HCT116 (cell line): ENCODE results near the gene ITGA11. TPM values are rescaled to one million over a fixed set of nuclear protein-coding genes. Genes with fewer than 3 reads are reported as not detected.

Experiments
- ATAC-seq: fragments of 200-7000 bp; cut with Tn5 transposase; 2 replicates; pipeline ENCODE4 v1.9.1; 2020; ENCODE audit warnings: mild to moderate bottlenecking, moderate library complexity
- BruUV-seq: library from RNA; stranded (reverse); fragments of 400-500 nt; replicated peaks from 2 replicates; lab custom pipeline; 2021; lab: Mats Ljungman, UMichigan
- CTCF ChIA-PET: fragments of 300-600 bp; sonication (Branson Sonifier 250); formaldehyde crosslinking; loops from one replicate; lab custom pipeline; 2021; ENCODE audit warnings: antibody characterized with exemption; lab: Charles Lee
- POLR2A ChIA-PET: fragments of 300-600, 350-600 bp; sonication (Branson Sonifier 250); formaldehyde crosslinking; loops from one replicate; lab custom pipeline; 2021; ENCODE audit warnings: antibody characterized with exemption; lab: Charles Lee
- RAD21 ChIA-PET, 2 experiments: fragments of 300-600 bp; sonication (Branson Sonifier 250); formaldehyde crosslinking; loops; one replicate each; lab custom pipeline; 2023; ENCODE audit warnings: low total read pairs in 2 of 2; ENCODE audit not compliant: uncharacterized antibody in 2 of 2, unreplicated experiment in 2 of 2, low non-redundant PET in 1 of 2; lab: Charles Lee
- DNase-seq: peaks from one replicate; pipeline ENCODE4 v3.0.0-alpha.2; 2010; ENCODE audit warnings: low read depth, low spot score
- H2AFZ ChIP-seq: fragments of 200-600 bp; shearing (Covaris generic), sonication (generic); 2 replicates; pipeline ENCODE4 v1.6.1; 2017; ENCODE audit warnings: low read depth, mixed run types, mixed read lengths, antibody characterized with exemption, low read length; ENCODE audit not compliant: poor library complexity, severe bottlenecking
- H3K27ac ChIP-seq: 2 replicates; pipeline ENCODE4 v1.5.1; 2012; ENCODE audit warnings: low read depth, low read length
- H3K27me3 ChIP-seq: fragments of 200-600 bp; sonication (generic); 2 replicates; pipeline ENCODE4 v1.6.1; 2016; ENCODE audit warnings: mixed run types, low read length, mixed read lengths; ENCODE audit not compliant: insufficient read depth
- H3K36me3 ChIP-seq, 2 experiments: fragments of 200-500 bp in 1 of 2; fragments of 200-600 bp in 1 of 2; sonication (Bioruptor generic) in 1 of 2; sonication (generic) in 1 of 2; 2 replicates each; pipeline versions ENCODE4 v1.5.1 to v1.6.1; 2014 to 2016; ENCODE audit warnings: low read length in 2 of 2, inconsistent platforms in 1 of 2, mixed read lengths in 1 of 2, mixed run types in 1 of 2; ENCODE audit not compliant: insufficient read depth in 2 of 2, control insufficient read depth in 1 of 2
- H3K4me1 ChIP-seq, 2 experiments: fragments of 200-600 bp in 1 of 2; sonication (generic) in 1 of 2; 2 replicates each; pipeline versions ENCODE4 v1.5.1 to v1.6.1; 2012 to 2017; ENCODE audit warnings: low read length in 2 of 2, inconsistent platforms in 1 of 2, mild to moderate bottlenecking in 1 of 2, mixed read lengths in 1 of 2, mixed run types in 1 of 2, moderate library complexity in 1 of 2; ENCODE audit not compliant: insufficient read depth in 2 of 2, control insufficient read depth in 1 of 2
- H3K4me2 ChIP-seq: fragments of 200-600 bp; sonication (generic); 2 replicates; pipeline ENCODE4 v1.6.1; 2017; ENCODE audit warnings: mixed run types, low read length, mixed read lengths
- H3K4me3 ChIP-seq, 2 experiments: fragments of 200-600 bp in 1 of 2; sonication (generic) in 1 of 2; replicated peaks in 1 of 2; 2 replicates each; pipeline ENCODE4 v1.5.1; 2011 to 2016; ENCODE audit warnings: low read length in 2 of 2, control low read depth in 1 of 2, low read depth in 1 of 2, mild to moderate bottlenecking in 1 of 2, mixed read lengths in 1 of 2, mixed run types in 1 of 2
- H3K79me2 ChIP-seq: fragments of 200-600 bp; sonication (generic); 2 replicates; pipeline ENCODE4 v1.6.1; 2017; ENCODE audit warnings: mild to moderate bottlenecking, mixed run types, low read length, moderate library complexity, mixed read lengths; ENCODE audit not compliant: insufficient read depth
- H3K9ac ChIP-seq: fragments of 200-600 bp; sonication (generic); 2 replicates; pipeline ENCODE4 v1.6.1; 2016; ENCODE audit warnings: low read length, mixed read lengths
- H3K9me2 ChIP-seq: fragments of 200-600 bp; sonication (generic), shearing (Covaris generic); 2 replicates; pipeline ENCODE4 v1.6.1; 2017; ENCODE audit warnings: mixed run types, mild to moderate bottlenecking, moderate library complexity; ENCODE audit not compliant: insufficient read depth
- H3K9me3 ChIP-seq, 2 experiments: fragments of 200-500 bp in 1 of 2; fragments of 200-600 bp in 1 of 2; sonication (Bioruptor generic) in 1 of 2; sonication (generic) in 1 of 2; 2 replicates each; pipeline ENCODE4 v1.6.1; 2014 to 2017; ENCODE audit warnings: low read length in 2 of 2, mixed read lengths in 2 of 2, inconsistent platforms in 1 of 2, low read depth in 1 of 2, mild to moderate bottlenecking in 1 of 2, mixed run types in 1 of 2, moderate library complexity in 1 of 2; ENCODE audit not compliant: control insufficient read depth in 1 of 2, insufficient read depth in 1 of 2
- H4K20me1 ChIP-seq: fragments of 200-600 bp; sonication (generic), shearing (Covaris generic); 2 replicates; pipeline ENCODE4 v1.6.1; 2017; ENCODE audit warnings: mixed run types, mild to moderate bottlenecking, moderate library complexity; ENCODE audit not compliant: insufficient read depth
- CBX3 ChIP-seq: IDR thresholded peaks from 2 replicates; pipeline ENCODE4 v1.6.1; 2012; ENCODE audit warnings: low read depth
- CEBPB ChIP-seq: IDR thresholded peaks from 2 replicates; pipeline ENCODE4 v1.6.1; 2012; ENCODE audit warnings: low read depth
- SIN3A ChIP-seq: IDR thresholded peaks from 2 replicates; pipeline ENCODE4 v1.6.1; 2012; ENCODE audit warnings: low read depth
- SP1 ChIP-seq: IDR thresholded peaks from 2 replicates; pipeline ENCODE4 v1.6.1; 2012; ENCODE audit warnings: low read depth
- SRF ChIP-seq: IDR thresholded peaks from 2 replicates; pipeline ENCODE4 v1.6.1; 2012; ENCODE audit warnings: low read depth
- TCF7L2 ChIP-seq: IDR thresholded peaks from 2 replicates; pipeline ENCODE4 v1.7.0; 2011; ENCODE audit warnings: borderline replicate concordance, inconsistent platforms; ENCODE audit not compliant: insufficient read depth, insufficient read length; ENCODE audit errors: extremely low read depth
- YY1 ChIP-seq: IDR thresholded peaks from 2 replicates; pipeline ENCODE4 v1.6.1; 2011; ENCODE audit warnings: low read length, low read depth, moderate library complexity, mild to moderate bottlenecking; ENCODE audit not compliant: insufficient replicate concordance; ENCODE audit errors: extremely low read depth
- ZNF274 ChIP-seq: fragments of 200-500 bp; sonication (Bioruptor generic); IDR thresholded peaks from 2 replicates; pipeline ENCODE4 v1.6.1; 2014; ENCODE audit warnings: mild to moderate bottlenecking, low read depth, low read length, inconsistent platforms
- intact Hi-C: fragments of 100-400 bp; cut with micrococcal nuclease; formaldehyde crosslinking; loops from 2 replicates; pipeline ENCODE4 v1.10.0; 2022
- total RNA-seq: library from RNA; stranded (reverse); gene quantifications from one replicate; pipeline ENCODE4 v1.2.1, GENCODE V29; 2021; ENCODE audit not compliant: unreplicated experiment
- TF ChIP-seq, protein P1 (sequence below): IDR thresholded peaks from 2 replicates; pipeline ENCODE4 v1.6.1; 2012
- TF ChIP-seq, protein P2 (sequence below): IDR thresholded peaks from 2 replicates; pipeline ENCODE4 v1.6.1; 2012

Gene ITGA11
- total RNA-seq, 1 experiment from 2014 or later, result not detected

DNA sequence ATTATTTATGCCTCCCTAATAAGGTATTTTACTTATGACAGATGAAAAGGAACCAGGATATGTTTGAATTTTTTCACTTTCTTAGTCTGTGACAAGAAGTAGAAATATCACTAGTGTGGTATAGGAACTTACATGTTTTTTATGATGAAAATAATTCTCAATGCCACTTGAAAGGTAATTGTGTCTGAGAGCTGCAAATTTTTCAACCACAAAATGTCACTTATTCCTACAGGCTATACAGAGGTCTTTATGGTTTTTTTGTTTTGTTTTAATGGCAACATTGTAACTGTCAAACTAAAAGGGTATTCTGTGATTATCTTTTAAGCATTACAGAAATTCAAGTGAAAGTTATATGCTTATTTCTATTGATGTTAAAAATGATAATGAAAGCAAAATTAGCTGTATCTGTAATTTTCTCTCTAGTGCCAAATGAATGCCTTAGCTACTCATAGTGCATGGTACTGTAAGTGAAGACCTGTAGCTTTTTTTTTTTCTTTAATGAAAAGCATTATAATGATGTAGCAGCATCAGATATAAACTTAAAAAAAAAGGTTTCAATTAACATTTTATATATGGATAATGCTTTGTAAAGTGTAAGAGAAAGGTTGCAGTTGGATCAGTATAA is 139.7 kb downstream of the ITGA11 start:
- Histone ChIP-seq H3K9me2 (no peaks in the 10 kb centered on the region), H3K27ac (no peak overlapping the region), H3K36me3 (peaks cover 14 to 26% of the 10 kb centered on the region in 2 experiments; a peak in 3 of 4 replicates), H4K20me1 (peaks cover 8% of the 10 kb centered on the region; the same call in 1 of the 2 replicates), H3K27me3 (no peaks in the 10 kb centered on the region), H3K4me3 (no peak overlapping the region), H3K79me2 (peaks cover 76% of the 10 kb centered on the region), H2AFZ (no peak overlapping the region), H3K4me2 (no peak overlapping the region), H3K9me3 (no peaks in the 10 kb centered on the region), H3K9ac (no peak overlapping the region), H3K4me1 (no peaks in the 10 kb centered on the region)
- DNase-seq (no peak), ATAC-seq (no peak)
- TF ChIP-seq TCF7L2, result no peak
- TF ChIP-seq CBX3, result no peak
- POLR2A ChIA-PET, result interaction anchor here (0.8 kb wide), 1 partner anchor 15 kb away, joined by 3 read pairs; the partner anchor contains the start of gene FEM1B
- CTCF ChIA-PET, result interaction anchor here (1.2 kb wide), 1 partner anchor 14 kb away, joined by 6 read pairs; no protein-coding TSS in a partner anchor
- intact Hi-C loops, result no loop called here
- BruUV-seq, result no TSS peak
- RAD21 ChIA-PET, result no interaction called here

DNA sequence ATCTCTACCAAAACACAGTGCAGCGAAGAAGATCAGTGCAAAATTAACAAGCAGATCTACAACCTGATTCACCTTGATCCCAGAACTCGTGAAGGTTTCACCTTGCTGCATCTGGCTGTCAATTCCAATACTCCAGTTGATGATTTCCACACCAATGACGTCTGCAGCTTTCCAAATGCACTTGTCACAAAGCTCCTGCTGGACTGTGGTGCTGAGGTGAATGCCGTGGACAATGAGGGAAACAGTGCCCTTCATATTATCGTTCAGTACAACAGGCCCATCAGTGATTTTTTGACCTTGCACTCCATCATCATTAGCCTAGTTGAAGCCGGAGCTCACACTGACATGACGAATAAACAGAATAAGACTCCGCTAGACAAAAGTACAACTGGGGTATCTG is 141.2 kb downstream of the ITGA11 start:
- BruUV-seq, result no TSS peak
- Histone ChIP-seq H3K79me2 (peaks cover 88% of the 10 kb centered on the region), H3K4me2 (no peak overlapping the region), H3K27ac (no peak overlapping the region), H3K9ac (no peak overlapping the region), H2AFZ (no peak overlapping the region), H3K4me1 (no peaks in the 10 kb centered on the region), H4K20me1 (peaks cover 7% of the 10 kb centered on the region; the same call in 1 of the 2 replicates), H3K9me3 (no peaks in the 10 kb centered on the region), H3K9me2 (no peaks in the 10 kb centered on the region), H3K4me3 (no peak overlapping the region), H3K27me3 (no peaks in the 10 kb centered on the region), H3K36me3 (peaks cover 14 to 26% of the 10 kb centered on the region in 2 experiments; a peak in 3 of 4 replicates)
- TF ChIP-seq, protein P1, sequence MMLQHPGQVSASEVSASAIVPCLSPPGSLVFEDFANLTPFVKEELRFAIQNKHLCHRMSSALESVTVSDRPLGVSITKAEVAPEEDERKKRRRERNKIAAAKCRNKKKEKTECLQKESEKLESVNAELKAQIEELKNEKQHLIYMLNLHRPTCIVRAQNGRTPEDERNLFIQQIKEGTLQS, result no peak
- no peak for TF ChIP-seq ZNF274
- no peak for TF ChIP-seq SRF
- no peak for TF ChIP-seq TCF7L2
- no peak for TF ChIP-seq CEBPB
- no peak for TF ChIP-seq SP1
- TF ChIP-seq YY1, result no peak
- TF ChIP-seq, protein P2, sequence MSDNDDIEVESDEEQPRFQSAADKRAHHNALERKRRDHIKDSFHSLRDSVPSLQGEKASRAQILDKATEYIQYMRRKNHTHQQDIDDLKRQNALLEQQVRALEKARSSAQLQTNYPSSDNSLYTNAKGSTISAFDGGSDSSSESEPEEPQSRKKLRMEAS, result no peak
- TF ChIP-seq SIN3A, result no peak
- DNase-seq (no peak), ATAC-seq (no peak)
- intact Hi-C loops, result no loop called here
- ChIA-PET RAD21 (no interaction called here), CTCF (no interaction called here), POLR2A (no interaction called here)
